ACC112 (cell line): ENCODE results near the gene DPP6.
"Not testable (repeated sequence)": the region's sequence is repeated elsewhere in the genome, so short reads cannot be mapped to it uniquely, and the experiment has no call there.

ENCODE experiments used
- H2AFZ ChIP-seq: fragments of 200-600 bp; sonication (generic); one replicate; pipeline ENCODE4 v1.6.0; 2017; ENCODE audit warnings: antibody characterized with exemption, low read length; ENCODE audit not compliant: unreplicated experiment
- H3K27ac ChIP-seq: fragments of 200-600 bp; sonication (generic); 2 replicates; pipeline ENCODE4 v1.5.1; 2014; ENCODE audit warnings: low read depth, mild to moderate bottlenecking, antibody characterized with exemption, low read length, moderate library complexity
- H3K27me3 ChIP-seq: fragments of 200-600 bp; sonication (generic); 2 replicates; pipeline ENCODE4 v1.6.1; 2014; ENCODE audit warnings: mild to moderate bottlenecking, antibody characterized with exemption, low read length, moderate library complexity, mixed read lengths; ENCODE audit not compliant: insufficient read depth
- H3K36me3 ChIP-seq: fragments of 200-600 bp; sonication (generic); 2 replicates; pipeline ENCODE4 v1.6.1; 2016; ENCODE audit warnings: mild to moderate bottlenecking, antibody characterized with exemption, low read length, moderate library complexity, mixed read lengths; ENCODE audit not compliant: insufficient read depth
- H3K4me1 ChIP-seq: fragments of 200-600 bp; sonication (generic); one replicate; pipeline ENCODE4 v1.6.1; 2016; ENCODE audit warnings: low read length, mixed read lengths; ENCODE audit not compliant: insufficient read depth, unreplicated experiment, control insufficient read depth
- H3K4me3 ChIP-seq: fragments of 200-600 bp; sonication (generic); 2 replicates; pipeline ENCODE4 v1.5.1; 2014; ENCODE audit warnings: mild to moderate bottlenecking, low read depth, low read length
- H3K79me2 ChIP-seq: fragments of 200-600 bp; sonication (generic); one replicate; pipeline ENCODE4 v1.6.0; 2016; ENCODE audit warnings: low read length; ENCODE audit not compliant: control insufficient read depth, unreplicated experiment, insufficient read depth

DPP6 gene

DNA sequence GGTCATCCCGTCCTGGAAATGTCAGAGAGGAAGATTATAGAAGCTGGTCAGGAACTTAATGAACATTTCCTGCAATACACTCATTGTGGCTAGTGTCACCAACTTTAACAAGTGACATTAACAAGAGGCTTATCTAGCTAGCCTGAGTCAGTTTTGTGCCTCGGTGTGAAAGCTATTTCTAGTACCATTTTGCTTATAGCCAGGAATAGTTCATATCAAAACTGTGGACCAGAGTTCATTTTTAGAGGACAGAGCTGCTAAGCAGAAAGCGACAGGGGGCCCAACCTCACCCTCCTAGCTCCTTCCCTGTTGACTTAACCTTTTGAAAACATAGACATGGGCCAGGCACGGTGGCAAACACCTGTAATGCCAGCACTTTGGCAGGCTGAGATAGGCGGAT, 76.9 kb downstream of the DPP6 start:
- not testable (repeated sequence) for H3K4me3 ChIP-seq, H3K27ac ChIP-seq, H3K4me1 ChIP-seq, H2AFZ ChIP-seq, H3K27me3 ChIP-seq, H3K79me2 ChIP-seq, H3K36me3 ChIP-seq

DNA sequence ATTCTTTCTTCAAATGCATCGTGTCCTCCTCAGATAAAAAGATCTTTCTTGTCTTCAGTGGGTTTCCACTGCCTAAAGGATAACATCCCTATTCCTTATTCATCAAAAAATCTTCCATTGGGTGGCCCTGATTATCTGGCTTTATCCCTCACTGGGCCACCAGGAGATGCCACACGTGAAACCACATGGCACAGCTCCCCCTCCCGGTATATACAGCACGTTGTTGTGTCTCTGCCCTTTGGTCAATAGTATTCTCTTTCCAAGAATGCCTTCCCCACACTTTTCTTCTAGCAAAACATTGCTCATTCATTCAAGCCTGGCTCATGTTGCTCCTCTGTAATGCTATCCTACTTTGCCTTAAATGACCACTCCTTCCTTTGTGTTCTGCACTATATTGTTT, 80.4 kb downstream of the DPP6 start:
- H2AFZ ChIP-seq: not testable (repeated sequence)

DNA sequence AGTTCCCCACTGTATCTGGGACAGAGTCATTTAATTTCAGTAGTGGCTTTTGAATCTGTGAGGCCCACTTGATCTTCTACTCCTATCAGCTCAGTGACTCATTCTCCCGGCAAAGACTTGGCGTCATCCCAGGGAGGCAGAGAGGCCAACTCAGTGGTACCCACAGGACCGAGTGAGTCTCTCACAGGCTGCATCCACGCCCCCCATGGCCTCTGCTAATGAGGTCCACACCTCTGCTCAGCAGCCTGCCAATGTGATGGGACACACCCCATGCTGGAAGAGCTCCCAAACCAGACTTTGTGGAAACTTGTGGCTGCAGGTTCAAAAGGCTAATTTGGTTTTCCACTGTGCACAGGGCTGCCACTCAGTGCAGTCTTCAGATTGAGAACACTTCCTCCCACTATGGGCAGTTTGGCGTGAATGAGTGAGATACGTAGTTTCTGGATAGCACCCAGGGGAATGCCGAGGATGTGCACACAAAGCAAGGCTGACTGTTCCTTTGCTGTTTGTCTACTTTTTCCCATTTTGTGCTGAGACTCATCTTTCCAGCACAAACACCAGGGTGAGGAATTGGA, 81.6 kb downstream of the DPP6 start:
- H3K27me3 ChIP-seq, H2AFZ ChIP-seq, H3K79me2 ChIP-seq, H3K4me1 ChIP-seq, H3K36me3 ChIP-seq, H3K27ac ChIP-seq, H3K4me3 ChIP-seq: not testable (repeated sequence)

More for the DNA sequence above, 80.4 kb downstream of the DPP6 start:
- H3K36me3 ChIP-seq, H3K4me1 ChIP-seq, H3K27me3 ChIP-seq, H3K4me3 ChIP-seq, H3K27ac ChIP-seq, H3K79me2 ChIP-seq: not testable (repeated sequence)

DNA sequence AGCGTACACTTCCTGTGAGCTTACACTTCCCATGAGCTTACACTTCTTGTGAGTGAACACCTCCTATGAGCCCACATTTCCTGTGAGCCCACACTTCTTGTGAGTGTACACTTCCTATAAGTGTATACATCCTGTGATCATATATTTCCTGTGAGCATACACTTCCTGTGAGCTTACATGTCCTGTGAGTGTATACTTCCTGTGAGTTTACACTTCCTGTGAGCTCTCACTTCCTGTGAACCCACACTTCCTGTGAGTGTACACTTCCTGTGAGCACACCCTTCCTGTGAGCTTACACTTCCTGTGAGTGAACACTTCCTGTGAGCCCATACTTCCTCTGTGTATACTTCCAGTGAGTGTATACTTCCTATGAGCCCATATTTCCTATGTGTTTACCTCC, 82.5 kb downstream of the DPP6 start:
- not testable (repeated sequence) for H3K27ac ChIP-seq, H3K36me3 ChIP-seq, H2AFZ ChIP-seq, H3K79me2 ChIP-seq, H3K27me3 ChIP-seq, H3K4me1 ChIP-seq, H3K4me3 ChIP-seq

DNA sequence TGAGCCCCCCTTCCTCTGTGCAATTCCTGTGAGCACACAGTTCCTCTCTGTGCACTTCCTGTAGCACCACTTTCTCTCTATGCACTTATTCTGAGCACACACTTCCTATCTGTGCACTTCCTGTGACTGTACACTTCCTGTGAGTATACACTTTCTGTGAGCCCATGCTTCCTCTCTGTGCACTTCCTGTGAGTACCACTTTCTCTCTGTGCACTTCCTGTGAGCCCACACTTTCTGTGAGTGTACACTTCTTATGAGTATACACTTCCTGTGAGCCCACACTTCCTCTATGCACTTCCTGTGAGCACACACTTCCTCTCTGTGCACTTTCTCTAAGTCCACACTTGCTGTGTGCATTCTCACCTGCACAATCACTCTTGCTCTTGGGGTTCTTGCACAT, 83.4 kb downstream of the DPP6 start:
- H2AFZ ChIP-seq, H3K27me3 ChIP-seq, H3K4me3 ChIP-seq, H3K79me2 ChIP-seq, H3K4me1 ChIP-seq, H3K36me3 ChIP-seq, H3K27ac ChIP-seq: not testable (repeated sequence)

DNA sequence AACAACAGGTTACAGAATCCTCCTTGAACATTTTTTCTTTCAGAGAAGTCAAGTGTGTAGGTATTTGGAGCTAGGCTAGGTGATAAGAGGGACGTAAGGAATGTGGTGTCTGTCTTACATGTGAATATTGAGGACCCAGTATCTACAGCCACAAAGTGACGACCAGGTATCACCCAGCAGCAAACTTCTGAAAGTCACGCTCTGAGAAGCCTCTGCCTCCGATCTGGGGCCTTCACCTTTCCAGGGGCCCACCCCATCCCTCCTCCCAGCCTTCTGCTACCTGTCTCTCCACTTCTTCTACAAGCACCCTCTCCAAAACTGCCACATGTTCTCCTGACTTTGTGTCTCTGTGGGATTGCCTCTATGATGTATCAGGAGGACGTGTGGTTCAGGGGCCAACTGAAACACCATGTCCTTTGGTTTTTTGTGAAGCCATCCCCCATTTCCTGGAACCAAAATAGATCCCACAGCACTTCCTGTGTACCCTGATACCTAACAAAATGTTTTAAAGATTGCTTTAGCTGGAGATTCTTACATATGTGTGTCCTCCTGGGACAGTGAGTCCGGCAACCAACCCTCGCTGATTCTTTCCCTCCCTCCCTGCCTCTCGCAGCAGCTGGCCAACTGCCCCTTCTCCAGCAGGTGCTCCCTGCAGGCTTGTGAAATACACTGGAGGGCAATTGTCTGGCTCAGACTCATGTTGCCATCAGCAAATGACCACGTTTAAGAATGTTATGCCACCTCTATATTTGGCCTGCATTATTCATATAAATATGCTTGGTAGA, 93.9 kb downstream of the DPP6 start:
- not testable (repeated sequence) for H3K27me3 ChIP-seq, H3K4me3 ChIP-seq, H3K27ac ChIP-seq, H2AFZ ChIP-seq, H3K4me1 ChIP-seq, H3K36me3 ChIP-seq, H3K79me2 ChIP-seq

DNA sequence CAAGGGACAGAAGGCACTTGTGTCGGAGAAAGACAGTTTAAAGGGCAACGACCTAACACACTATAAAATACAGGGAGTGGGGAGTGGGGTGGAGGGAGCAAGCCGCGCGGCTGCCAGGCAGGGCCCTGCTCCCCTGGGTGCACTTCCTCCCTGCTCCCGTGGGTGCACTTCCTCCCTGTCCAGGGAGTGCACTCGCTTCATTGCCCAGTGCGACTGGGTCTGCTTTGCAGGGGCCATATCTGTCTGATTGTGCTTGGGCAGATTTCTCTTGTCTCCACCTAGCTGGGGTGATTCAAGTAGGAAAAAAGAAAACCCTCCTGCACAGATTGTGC, 94.5 kb downstream of the DPP6 start:
- H3K4me3 ChIP-seq, H3K27ac ChIP-seq, H2AFZ ChIP-seq, H3K79me2 ChIP-seq, H3K4me1 ChIP-seq, H3K27me3 ChIP-seq, H3K36me3 ChIP-seq: not testable (repeated sequence)

DNA sequence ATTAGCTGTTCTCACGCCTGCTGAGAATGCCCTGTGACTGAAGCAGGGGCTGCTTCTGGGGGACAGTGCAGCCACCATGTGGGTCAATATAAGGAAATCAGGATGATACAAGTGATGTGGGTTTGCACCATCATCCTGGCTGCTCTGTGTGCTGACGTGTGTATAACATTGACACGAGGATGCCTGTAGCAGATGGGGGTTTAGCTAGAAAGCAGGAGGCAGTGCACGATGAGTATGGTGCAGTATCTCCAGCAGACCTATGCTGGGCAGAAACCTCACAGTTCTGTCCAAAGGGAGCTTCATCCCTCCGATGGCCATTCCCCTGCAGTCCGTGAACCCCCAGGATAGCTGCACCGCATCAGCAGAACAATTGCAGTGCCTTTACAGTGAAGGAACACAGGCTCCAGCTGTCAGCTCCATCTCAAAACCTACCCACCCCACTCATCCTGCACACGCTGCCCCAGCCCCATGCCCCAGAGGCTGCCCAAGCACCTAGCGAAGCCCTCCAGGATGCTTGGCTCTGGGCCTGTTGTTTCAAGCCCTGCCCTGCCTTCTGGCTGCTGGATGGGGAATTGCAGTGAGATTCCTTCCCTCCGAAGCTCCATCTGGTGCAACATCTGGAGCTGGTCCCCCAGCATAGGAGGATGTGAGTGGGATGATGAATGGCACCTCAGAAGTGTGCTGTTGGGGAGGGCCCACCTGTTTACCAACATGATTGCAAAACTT, 96.8 kb downstream of the DPP6 start:
- H3K4me3 ChIP-seq, H3K4me1 ChIP-seq, H2AFZ ChIP-seq, H3K27ac ChIP-seq, H3K27me3 ChIP-seq, H3K36me3 ChIP-seq, H3K79me2 ChIP-seq: not testable (repeated sequence)

DNA sequence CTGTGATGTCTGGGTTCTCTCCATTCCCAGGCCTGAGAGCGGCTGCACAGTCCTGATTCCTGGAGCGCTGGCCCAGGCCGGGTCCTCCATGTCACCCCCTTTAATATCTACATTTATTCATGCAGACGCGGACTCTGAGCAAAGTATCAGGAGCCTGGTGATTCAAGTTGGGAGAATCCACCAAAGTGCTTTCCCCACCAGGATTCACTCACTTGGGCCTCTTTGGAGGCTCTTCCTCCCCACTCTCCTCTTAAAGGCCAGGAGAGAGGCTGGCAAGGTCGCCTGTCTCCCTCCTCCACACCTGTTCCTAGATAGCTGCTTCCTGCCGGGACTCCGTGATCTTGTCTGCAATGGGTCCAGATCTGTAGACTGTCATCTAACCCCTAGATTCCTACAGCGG, 98.5 kb downstream of the DPP6 start:
- H3K27me3 ChIP-seq, H2AFZ ChIP-seq, H3K4me3 ChIP-seq, H3K27ac ChIP-seq, H3K4me1 ChIP-seq, H3K36me3 ChIP-seq, H3K79me2 ChIP-seq: not testable (repeated sequence)

DNA sequence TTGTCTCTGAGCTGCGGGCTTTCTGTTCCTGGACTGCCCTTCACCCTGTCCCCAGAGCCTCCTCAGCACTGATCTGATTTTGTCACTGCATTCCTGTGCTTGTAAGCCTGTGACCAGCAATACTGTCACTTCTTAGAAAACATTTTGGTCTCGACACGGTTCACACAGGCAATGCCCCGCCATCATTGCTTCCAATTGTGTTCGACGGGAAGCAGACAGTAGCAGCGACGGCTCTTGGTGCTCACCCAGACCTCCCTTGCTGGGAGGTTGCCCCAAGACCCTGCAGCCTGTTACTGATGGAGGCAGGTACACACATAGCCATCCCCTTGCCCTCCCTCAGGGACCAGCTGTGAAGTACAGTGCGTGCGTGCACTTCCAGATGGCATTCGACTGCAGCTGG, 99.1 kb downstream of the DPP6 start:
- H3K4me3 ChIP-seq, H3K36me3 ChIP-seq, H3K27me3 ChIP-seq, H3K4me1 ChIP-seq, H3K79me2 ChIP-seq, H3K27ac ChIP-seq, H2AFZ ChIP-seq: not testable (repeated sequence)

DNA sequence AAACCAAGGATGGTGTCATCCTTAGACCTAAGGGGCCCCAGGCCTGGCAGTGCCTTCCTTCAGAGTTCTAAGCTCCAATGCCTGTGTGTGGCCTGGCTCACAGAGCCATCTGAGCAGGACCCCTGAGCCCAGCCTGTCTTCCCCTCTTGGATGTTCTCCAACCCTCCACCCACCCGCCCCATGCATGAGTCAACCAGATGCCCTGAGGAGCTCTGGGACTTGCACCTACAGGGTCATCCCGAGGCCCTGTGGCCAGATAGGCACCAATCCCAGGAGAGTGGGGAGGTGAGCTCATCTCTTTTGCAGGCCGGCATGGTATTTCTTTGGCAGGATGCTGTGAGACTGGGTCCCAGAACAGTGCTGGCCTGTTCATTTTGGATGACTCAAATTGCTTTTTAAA, 103.7 kb downstream of the DPP6 start:
- not testable (repeated sequence) for H3K27me3 ChIP-seq, H3K4me1 ChIP-seq, H3K36me3 ChIP-seq, H2AFZ ChIP-seq, H3K27ac ChIP-seq, H3K79me2 ChIP-seq, H3K4me3 ChIP-seq
